HCT116 (cell line): ENCODE results near the gene NPPC.

Source experiments
- ELF1 ChIP-seq: IDR thresholded peaks from 2 replicates; pipeline ENCODE4 v1.6.1; 2012; ENCODE audit warnings: low read depth, borderline replicate concordance
- EZH2 ChIP-seq: fragments of 200-600 bp; sonication (generic); IDR thresholded peaks from 2 replicates; pipeline ENCODE4 v1.6.1; 2017; ENCODE audit warnings: antibody characterized with exemption, mixed run types
- POLR2A ChIP-seq: IDR thresholded peaks from 2 replicates; pipeline ENCODE4 v1.7.0; 2011; ENCODE audit warnings: borderline replicate concordance; ENCODE audit not compliant: insufficient read depth, insufficient read length; ENCODE audit errors: extremely low read depth
- TF ChIP-seq, protein P1 (sequence below), 3 experiments: fragments of 200-600 bp in 1 of 3; sonication (generic) in 1 of 3; IDR thresholded peaks in 2 of 3; conservative IDR thresholded peaks in 1 of 3; 2 replicates each; pipeline ENCODE4 v1.5.1; 2012 to 2017; ENCODE audit warnings: low read depth in 2 of 3, low read length in 2 of 3, antibody characterized with exemption in 1 of 3, borderline replicate concordance in 1 of 3, control low read depth in 1 of 3, mild to moderate bottlenecking in 1 of 3, mixed read lengths in 1 of 3, mixed run types in 1 of 3, moderate library complexity in 1 of 3; ENCODE audit not compliant: insufficient read depth in 1 of 3
- TF ChIP-seq, protein P2 (sequence below): IDR thresholded peaks from 2 replicates; pipeline ENCODE4 v1.6.1; 2012

DNA sequence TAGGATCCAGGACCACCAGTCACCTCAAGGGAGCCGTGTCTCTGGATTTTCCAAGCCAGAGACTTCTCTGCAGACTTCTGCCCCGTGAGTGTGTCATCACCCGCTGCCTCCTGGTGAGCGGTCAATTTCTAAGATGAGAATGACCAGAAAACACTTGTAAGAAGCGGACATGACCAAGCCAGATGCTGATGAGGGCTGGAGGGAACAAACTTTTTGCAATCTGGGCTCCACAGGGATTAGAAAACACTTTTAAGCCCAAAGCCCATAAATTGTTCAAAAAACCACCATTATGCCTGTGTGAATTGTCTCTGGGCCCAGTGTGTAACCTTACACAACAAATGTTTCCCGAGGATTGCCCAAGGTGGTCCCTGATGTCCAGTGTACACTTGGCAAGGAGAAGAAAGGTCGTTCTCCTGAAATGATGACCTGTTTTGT, 5.3 kb upstream of the NPPC start:
- TF ChIP-seq, protein P1, sequence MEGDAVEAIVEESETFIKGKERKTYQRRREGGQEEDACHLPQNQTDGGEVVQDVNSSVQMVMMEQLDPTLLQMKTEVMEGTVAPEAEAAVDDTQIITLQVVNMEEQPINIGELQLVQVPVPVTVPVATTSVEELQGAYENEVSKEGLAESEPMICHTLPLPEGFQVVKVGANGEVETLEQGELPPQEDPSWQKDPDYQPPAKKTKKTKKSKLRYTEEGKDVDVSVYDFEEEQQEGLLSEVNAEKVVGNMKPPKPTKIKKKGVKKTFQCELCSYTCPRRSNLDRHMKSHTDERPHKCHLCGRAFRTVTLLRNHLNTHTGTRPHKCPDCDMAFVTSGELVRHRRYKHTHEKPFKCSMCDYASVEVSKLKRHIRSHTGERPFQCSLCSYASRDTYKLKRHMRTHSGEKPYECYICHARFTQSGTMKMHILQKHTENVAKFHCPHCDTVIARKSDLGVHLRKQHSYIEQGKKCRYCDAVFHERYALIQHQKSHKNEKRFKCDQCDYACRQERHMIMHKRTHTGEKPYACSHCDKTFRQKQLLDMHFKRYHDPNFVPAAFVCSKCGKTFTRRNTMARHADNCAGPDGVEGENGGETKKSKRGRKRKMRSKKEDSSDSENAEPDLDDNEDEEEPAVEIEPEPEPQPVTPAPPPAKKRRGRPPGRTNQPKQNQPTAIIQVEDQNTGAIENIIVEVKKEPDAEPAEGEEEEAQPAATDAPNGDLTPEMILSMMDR (IDR thresholded peaks at IDR 0.05 in 2 of 3, conservative IDR thresholded peaks at IDR 0.05 in 1 of 3; ENCODE audit: borderline replicate concordance in 1 of 3, insufficient read depth in 1 of 3, low read depth in 2 of 3, low read length in 2 of 3) = no peak
- TF ChIP-seq EZH2 (no peak), POLR2A (no peak), ELF1 (no peak)
- TF ChIP-seq, protein P2, sequence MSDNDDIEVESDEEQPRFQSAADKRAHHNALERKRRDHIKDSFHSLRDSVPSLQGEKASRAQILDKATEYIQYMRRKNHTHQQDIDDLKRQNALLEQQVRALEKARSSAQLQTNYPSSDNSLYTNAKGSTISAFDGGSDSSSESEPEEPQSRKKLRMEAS = no peak
